A673 (cell line): ENCODE measurements around the gene B3GALNT2. TPM values are rescaled to one million over a fixed set of nuclear protein-coding genes. Genes with fewer than 3 reads are reported as not detected.

Experiments used
- BruUV-seq: library from RNA; stranded (reverse); fragments of 400-500 nt; replicated peaks from 2 replicates; lab custom pipeline; 2021; lab: Mats Ljungman, UMichigan
- CTCF ChIA-PET: fragments of 300-600 bp; sonication (Branson Sonifier 250); formaldehyde crosslinking; loops from one replicate; lab custom pipeline; 2022; ENCODE audit warnings: antibody characterized with exemption; lab: Charles Lee
- POLR2A ChIA-PET: fragments of 300-600 bp; sonication (Branson Sonifier 250); formaldehyde crosslinking; loops from one replicate; lab custom pipeline; 2022; ENCODE audit warnings: antibody characterized with exemption; ENCODE audit not compliant: low non-redundant PET; lab: Charles Lee
- DNase-seq: peaks from one replicate; pipeline ENCODE4 v3.0.0-alpha.2; 2015; ENCODE audit warnings: low spot score
- H3K27ac ChIP-seq: fragments of 200-600 bp; sonication (generic); 2 replicates; pipeline ENCODE4 v1.5.1; 2016; ENCODE audit warnings: mixed run types, low read depth, mild to moderate bottlenecking, mixed read lengths, antibody characterized with exemption, low read length; ENCODE audit not compliant: poor library complexity, severe bottlenecking
- H3K27me3 ChIP-seq: fragments of 200-600 bp; sonication (generic); replicated peaks from 2 replicates; pipeline ENCODE4 v1.6.1; 2017; ENCODE audit warnings: mixed run types, low read depth, mild to moderate bottlenecking, mixed read lengths, antibody characterized with exemption, low read length; ENCODE audit not compliant: insufficient read depth, poor library complexity
- H3K36me3 ChIP-seq: fragments of 200-600 bp; sonication (generic); 2 replicates; pipeline ENCODE4 v1.6.1; 2016; ENCODE audit warnings: mixed run types, mild to moderate bottlenecking, mixed read lengths, antibody characterized with exemption, low read length; ENCODE audit not compliant: insufficient read depth, poor library complexity, severe bottlenecking
- H3K4me1 ChIP-seq: fragments of 200-600 bp; sonication (generic); 2 replicates; pipeline ENCODE4 v1.6.1; 2017; ENCODE audit warnings: mixed run types, mild to moderate bottlenecking, mixed read lengths, antibody characterized with exemption, low read length; ENCODE audit not compliant: insufficient read depth, poor library complexity, severe bottlenecking
- H3K4me3 ChIP-seq: fragments of 200-600 bp; sonication (generic); 2 replicates; pipeline ENCODE4 v1.5.1; 2016; ENCODE audit warnings: low read depth, mixed run types, mild to moderate bottlenecking, mixed read lengths, low read length; ENCODE audit not compliant: poor library complexity, severe bottlenecking
- H3K9me3 ChIP-seq: fragments of 200-600 bp; sonication (generic); 2 replicates; pipeline ENCODE4 v1.6.1; 2016; ENCODE audit warnings: mixed run types, low read depth, mild to moderate bottlenecking, mixed read lengths, antibody characterized with exemption, low read length; ENCODE audit not compliant: poor library complexity, severe bottlenecking
- EZH2 ChIP-seq: fragments of 200-600 bp; sonication (generic); IDR thresholded peaks from 2 replicates; pipeline ENCODE4 v1.6.1; 2017; ENCODE audit warnings: borderline replicate concordance, low read depth, mild to moderate bottlenecking, mixed read lengths, antibody characterized with exemption, low read length; ENCODE audit not compliant: poor library complexity, severe bottlenecking
- intact Hi-C: fragments of 100-400 bp; cut with micrococcal nuclease; formaldehyde crosslinking; loops from one replicate; pipeline ENCODE4 v1.10.0; 2022; ENCODE audit not compliant: unreplicated experiment
- total RNA-seq: library from RNA; stranded (reverse); gene quantifications from 2 replicates; pipeline ENCODE4 v1.2.3, GENCODE V29; 2021
- TF ChIP-seq, protein P1 (sequence below): fragments of 300-800, 200-600 bp; sonication (generic); conservative IDR thresholded peaks from 2 replicates; pipeline ENCODE4 v1.5.1; 2017; ENCODE audit warnings: low read depth, mild to moderate bottlenecking, antibody characterized with exemption, low read length, moderate library complexity, mixed read lengths

B3GALNT2 gene
- total RNA-seq, 1 experiment from 2014 or later, result 18.6 TPM

DNA sequence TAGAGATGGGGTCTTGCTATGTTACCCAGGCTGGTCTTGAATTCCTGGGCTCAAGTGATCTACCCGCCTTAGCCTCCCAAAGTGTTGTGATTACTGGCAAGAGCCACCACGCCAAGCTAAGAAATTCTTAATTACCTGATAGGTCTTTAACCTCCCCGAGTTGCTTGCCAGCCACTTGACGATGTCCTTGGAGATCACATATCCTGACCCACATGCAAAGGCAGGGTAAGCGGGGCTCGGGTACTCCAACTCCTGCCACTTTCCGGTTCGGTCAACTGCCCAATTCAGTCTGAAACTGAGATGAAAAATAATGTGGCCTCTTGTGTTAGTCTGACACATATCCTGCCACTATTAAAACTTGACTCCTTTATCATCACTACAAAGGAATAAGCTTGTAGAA is 50.2 kb downstream of the B3GALNT2 start:
- DNase-seq, result no peak
- Histone ChIP-seq H3K36me3 (peaks cover 4% of the 10 kb centered on the region), H3K27me3 (no peaks in the 10 kb centered on the region), H3K27ac (no peak overlapping the region), H3K4me1 (no peaks in the 10 kb centered on the region), H3K9me3 (no peaks in the 10 kb centered on the region), H3K4me3 (no peak overlapping the region)
- BruUV-seq, result no TSS peak
- no peak for TF ChIP-seq EZH2
- TF ChIP-seq, protein P1, sequence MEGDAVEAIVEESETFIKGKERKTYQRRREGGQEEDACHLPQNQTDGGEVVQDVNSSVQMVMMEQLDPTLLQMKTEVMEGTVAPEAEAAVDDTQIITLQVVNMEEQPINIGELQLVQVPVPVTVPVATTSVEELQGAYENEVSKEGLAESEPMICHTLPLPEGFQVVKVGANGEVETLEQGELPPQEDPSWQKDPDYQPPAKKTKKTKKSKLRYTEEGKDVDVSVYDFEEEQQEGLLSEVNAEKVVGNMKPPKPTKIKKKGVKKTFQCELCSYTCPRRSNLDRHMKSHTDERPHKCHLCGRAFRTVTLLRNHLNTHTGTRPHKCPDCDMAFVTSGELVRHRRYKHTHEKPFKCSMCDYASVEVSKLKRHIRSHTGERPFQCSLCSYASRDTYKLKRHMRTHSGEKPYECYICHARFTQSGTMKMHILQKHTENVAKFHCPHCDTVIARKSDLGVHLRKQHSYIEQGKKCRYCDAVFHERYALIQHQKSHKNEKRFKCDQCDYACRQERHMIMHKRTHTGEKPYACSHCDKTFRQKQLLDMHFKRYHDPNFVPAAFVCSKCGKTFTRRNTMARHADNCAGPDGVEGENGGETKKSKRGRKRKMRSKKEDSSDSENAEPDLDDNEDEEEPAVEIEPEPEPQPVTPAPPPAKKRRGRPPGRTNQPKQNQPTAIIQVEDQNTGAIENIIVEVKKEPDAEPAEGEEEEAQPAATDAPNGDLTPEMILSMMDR, result no peak
- CTCF ChIA-PET, result no interaction called here
- POLR2A ChIA-PET, result no interaction called here
- intact Hi-C loops, result no loop called here

DNA sequence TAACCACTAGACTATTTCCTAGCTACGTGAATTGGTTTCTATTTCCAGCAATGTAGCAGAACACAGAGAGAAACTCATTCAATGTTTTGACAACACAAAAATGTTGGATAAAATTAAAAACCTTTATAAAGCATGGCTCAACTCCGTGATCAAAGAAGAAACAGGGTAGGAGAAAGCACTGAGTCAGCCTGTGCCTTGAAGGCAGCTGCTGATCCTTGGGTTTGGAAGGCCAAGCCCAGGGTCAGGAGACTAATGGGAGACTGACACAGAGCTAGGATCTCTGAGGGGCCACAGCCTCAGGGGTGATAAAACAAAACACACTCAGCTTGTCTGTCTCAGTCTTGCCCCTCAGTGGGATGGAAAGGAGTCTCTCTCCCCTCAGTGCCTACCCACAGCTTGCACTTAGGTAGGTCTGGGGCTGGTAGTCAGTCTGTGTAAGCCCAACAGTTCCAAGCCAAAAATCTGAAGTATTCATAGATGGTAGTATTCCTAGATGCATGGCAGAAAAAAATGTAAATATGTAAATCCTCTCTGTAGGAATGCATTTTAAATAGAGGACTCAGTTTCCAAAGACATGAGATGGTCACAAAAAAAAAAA is 53.3 kb downstream of the B3GALNT2 start:
- TF ChIP-seq, protein P1, result no peak
- TF ChIP-seq EZH2, result no peak
- intact Hi-C loops, result no loop called here
- peaks cover 15% of the 10 kb centered on the region for H3K36me3 ChIP-seq
- no peak overlapping the region for H3K4me3 ChIP-seq
- no peaks in the 10 kb centered on the region for H3K9me3 ChIP-seq
- DNase-seq, result no peak
- no TSS peak for BruUV-seq
- H3K4me1 ChIP-seq, result no peaks in the 10 kb centered on the region
- no peaks in the 10 kb centered on the region for H3K27me3 ChIP-seq
- ChIA-PET CTCF (no interaction called here), POLR2A (no interaction called here)
- no peak overlapping the region for H3K27ac ChIP-seq

DNA sequence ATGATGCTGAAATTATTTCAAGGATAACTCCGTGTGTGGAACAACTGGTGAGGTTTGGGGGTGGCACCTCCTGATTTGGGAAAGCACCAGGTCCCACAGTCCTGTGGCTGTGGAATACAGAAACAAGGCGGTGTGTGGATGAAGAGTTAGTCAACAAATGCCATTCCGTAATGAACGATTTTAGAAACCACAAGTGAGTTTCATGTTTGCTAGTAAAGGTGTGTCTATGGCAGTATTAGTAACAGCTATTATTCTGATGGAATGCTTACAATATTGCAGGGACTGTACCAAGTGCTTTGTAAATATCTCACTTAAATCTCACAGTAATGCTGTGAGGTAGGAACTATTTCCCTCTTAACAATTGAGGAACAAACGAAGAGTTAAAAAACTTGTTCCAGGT is 53.8 kb downstream of the B3GALNT2 start:
- H3K36me3 ChIP-seq, result peaks cover 15% of the 10 kb centered on the region
- H3K4me1 ChIP-seq, result no peaks in the 10 kb centered on the region
- CTCF ChIA-PET, result no interaction called here
- no peak overlapping the region for H3K4me3 ChIP-seq
- no peaks in the 10 kb centered on the region for H3K27me3 ChIP-seq
- POLR2A ChIA-PET, result no interaction called here
- H3K27ac ChIP-seq, result no peak overlapping the region
- BruUV-seq, result no TSS peak
- intact Hi-C loops, result no loop called here
- DNase-seq, result no peak
- H3K9me3 ChIP-seq, result no peaks in the 10 kb centered on the region
- no peak for TF ChIP-seq EZH2
- TF ChIP-seq, protein P1, result no peak
